ENCODE data around the gene LRRC56.

LRRC56 gene

DNA sequence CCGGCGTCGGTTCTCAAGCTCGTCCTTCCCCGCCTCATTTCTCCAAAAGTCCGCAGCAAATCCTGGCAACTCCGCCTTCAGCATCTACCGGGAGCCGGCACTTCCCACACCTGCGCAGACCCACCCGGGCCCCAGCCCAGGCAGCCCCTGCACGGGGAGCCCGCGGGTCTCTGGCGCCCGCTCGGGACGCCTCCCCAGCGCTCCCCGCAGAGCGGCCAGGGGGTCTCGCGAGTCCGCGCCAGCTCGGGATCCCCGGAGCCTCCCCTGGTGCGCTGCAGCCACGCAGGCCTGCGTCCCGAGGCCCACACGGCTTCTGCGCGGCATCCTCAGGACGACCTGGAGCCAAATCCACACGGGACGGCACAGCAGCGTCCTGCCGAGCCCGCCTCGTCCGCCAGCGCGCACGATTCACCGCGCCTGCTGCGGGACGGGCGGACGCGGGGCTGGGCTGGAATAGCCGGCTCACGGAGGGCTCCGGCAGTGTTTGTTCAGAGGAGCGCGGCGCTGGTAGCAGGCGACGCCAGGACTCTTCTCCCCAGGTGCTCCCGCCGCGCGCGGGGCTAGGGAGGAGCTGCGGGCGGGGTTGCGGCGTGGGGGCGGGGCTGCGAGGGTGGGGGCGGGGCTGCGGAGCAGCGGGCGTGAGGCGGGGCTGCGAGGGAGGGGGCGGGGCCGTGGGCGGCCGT, 38.1 kb downstream of the LRRC56 start:
- no peak for DNase-seq (ENCODE audit: low spot score)

DNA sequence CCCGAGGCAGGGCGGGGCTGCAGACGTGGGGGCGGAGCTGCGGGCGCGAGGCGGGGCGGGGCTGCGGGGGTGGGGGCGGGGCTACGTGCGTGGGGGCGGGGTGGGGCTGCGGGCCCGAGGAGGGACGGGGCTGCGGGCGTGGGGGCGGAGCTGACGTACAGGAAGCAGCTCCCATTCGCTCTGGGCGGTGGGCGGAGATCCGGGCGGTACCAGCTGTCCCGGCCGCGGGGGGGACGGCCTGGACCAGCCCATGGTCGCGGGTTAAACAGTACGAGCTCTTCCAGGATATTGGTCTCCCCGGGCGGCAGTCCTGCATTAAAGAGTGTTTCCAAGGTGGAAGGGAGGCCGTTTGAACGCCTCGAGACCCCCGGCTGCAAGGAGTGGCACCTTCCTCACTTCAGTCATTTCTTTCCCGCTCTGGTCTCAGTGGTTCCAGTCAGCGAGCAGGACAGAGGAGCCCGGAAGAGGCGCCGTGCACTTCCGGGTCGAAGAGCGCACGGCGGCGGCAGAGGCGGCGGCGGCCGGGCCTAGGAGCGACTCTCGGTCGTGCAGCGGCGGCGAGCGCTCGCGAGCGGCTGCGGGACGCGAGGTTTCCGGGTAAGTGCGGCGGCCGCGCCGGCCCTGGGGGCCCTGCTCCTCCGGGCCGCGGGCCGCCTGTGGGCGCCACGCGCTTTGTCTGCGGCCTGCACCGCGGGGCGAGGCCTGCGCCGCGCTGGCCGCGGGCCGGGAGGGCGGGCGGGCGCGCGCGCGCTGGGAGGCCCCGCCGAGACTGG, 38.9 kb downstream of the LRRC56 start, which contains the start of gene PHRF1:
PHRF1 (plus strand) TSS at position 475 of the 773 bp plus-strand sequence. CDS start 5,043 bp downstream, outside the sequence.
- peak; percentile 84 for DNase-seq (ENCODE audit: low spot score)

DNA sequence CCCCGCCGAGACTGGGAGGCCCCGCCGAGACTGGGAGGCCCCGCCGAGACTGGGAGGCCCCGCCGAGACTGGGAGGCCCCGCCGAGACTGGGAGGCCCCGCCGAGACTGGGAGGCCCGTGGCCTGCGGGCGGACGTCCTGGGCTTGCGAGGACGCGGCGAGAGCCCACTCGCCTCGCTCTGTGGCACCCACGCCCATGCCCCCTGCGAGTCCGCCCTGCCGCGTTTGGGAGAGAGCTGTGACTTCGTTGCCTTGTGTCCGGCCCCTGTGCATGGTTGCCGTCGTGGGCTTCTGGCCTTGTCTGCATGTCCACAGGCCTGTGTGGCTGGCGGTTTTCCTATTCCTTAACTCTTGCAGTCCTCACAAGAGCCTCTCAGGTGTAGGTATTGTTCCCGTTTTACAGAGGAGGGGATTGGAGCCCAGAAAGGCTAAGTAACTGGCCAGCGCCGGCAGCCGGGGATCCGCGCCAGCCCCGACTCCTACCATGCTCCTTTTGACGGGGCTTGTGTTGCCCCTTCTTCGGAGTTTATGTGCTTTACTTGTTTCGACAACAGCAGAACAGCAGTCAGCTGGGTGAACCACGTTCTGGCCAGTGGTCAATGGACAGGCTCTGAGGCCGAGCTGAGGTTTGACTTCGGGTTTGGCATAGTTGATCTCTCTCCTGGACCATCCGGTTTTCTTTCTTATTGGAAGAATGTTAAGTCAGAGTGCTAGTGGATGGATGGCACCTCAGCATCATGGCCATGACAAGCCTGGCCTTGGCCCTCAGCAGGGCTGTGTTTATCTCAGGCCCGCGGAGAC, 39.7 kb downstream of the LRRC56 start:
- no peak for DNase-seq (ENCODE audit: low spot score)

DNA sequence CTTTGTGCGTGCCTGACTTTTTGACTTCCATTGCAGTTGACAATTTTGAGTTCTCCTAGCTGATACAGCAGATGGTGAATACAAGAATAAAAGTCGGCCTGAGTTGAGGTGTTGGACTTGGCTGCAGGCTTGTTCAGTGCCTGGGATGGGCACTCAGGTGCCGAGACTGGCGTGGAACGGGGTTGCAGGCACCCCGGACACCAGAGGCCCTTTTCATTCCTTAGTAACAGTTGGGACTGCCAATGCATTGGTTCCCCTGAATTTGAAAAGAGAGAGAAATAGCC, 40.2 kb downstream of the LRRC56 start:
- DNase-seq (ENCODE audit: low spot score) = no peak

DNA sequence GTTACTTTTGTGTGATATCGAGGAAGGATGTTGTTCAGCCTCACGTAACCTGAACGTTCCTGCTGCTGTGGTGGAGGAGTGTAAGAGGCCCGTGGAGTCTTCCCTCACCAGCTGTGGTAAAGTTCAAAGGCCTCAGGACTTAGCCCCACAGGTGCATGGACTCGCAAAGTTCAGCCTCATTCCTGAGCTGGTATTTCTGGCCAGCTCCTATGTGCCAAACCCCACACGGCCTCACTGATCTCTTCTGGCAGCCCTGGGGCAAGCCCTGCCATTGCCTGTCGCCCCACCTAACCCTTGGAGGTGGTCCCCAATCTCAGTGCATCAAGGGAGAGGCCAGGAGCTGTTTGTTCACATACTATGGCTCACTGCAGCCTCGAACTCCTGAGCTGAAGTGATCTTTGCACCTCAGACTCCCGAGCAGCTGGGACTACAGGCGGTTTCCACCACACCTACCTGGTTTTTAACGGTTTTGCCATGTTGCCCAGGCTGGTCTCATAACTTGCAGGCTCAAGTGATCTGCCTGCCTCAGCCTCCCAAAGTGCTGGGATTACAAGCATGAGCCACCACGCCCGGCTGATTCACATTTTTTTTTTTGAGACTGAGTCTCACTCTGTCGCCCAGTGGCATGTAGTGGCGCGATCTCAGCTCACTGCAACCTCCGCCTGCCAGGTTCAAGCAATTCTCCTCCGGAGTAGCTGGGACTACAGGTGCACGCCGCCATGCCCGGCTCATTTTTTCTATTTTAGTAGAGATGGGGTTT, 41.1 kb downstream of the LRRC56 start:
- no peak for DNase-seq (ENCODE audit: low spot score)

DNA sequence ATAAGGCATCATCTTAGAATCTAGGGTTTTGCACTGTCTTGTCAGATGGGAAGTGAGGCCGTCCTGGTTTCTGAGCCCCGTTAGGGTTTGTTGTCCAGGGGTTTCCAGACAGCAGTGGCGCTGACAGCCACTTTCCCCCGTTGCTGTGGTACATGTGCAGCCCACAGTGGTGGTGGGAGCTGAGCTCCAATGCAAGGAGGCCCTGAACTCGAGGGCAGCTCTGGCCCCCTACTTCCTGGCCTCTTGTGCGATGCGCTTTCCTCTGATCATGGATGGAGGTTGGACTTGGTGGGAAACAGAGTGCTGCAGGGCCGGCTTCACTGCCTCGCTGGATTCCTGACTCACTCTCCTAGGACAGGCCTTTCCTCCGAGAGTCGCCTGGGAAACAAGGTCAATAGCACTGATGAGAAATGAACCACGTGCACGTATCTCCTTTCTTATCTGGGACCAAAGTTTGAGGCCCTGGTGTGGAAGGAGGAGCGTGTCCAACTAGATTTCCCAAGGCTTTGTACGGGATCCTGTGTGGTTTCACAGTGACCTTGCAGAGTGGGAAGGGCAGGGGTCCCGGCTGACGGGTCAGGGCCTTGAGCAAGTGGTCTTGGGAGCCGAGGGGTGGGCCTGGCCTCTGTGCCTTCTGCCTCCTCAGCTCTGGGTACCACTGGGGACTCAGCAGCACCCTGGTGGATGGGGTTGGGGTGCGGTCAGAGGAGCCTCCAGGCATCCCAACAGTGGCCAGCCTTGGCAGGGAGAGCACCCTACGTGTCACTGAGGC, 42.7 kb downstream of the LRRC56 start:
- DNase-seq (ENCODE audit: low spot score) = no peak

DNA sequence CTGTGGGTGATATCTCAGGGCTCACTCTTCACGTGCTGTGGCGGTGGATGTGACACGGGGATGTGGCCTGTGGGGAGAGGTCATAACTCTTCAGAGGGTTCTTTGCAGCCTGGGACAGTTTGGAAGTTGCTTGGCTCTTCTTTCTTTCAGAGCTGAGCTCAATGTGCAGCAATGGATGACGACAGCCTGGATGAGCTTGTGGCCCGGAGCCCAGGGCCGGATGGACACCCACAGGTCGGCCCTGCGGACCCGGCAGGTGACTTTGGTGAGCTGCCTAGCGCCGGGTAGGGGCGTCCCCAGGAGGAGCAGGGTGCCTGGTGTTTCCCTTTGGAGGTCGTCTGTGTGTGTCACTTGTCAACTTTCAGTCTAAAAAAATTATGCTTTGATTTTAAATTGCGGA, 44.0 kb downstream of the LRRC56 start:
- DNase-seq (ENCODE audit: low spot score) = no peak

- DNase-seq (ENCODE audit: low spot score) = no peak
Measured at GRCh38 chr11:581752-582151, 44.4 kb downstream of the LRRC56 start.

DNA sequence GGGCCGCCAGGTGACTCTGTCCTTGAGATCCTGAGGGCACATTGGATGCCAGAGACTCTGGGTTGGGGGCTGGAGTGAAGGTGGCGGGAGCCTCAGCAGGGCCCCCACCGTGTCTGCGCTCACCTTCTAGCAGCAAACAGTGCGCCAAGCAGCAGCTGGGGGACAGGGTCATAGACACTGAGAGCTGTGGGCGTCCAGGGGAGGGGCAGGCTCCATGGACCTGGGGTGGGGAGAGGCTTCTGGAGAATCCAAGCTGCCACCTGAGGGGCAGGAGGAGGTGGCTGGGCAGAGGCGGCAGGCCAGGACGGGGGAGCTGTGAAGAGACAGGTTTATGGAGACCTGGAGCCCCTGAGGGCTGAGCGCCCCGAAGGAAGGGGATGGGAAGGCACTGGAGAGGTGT, 47.0 kb downstream of the LRRC56 start:
- no peak for DNase-seq (ENCODE audit: low spot score)

- DNase-seq (ENCODE audit: low spot score) = no peak
Measured at GRCh38 chr11:586376-587316, 49.3 kb downstream of the LRRC56 start.

GRCh38 chr11:587546-587945, 50.2 kb downstream of the LRRC56 start:
- no peak for DNase-seq (ENCODE audit: low spot score)

- peak; percentile 68 for DNase-seq (ENCODE audit: low spot score)
Measured at GRCh38 chr11:587978-588380, 50.7 kb downstream of the LRRC56 start.

DNA sequence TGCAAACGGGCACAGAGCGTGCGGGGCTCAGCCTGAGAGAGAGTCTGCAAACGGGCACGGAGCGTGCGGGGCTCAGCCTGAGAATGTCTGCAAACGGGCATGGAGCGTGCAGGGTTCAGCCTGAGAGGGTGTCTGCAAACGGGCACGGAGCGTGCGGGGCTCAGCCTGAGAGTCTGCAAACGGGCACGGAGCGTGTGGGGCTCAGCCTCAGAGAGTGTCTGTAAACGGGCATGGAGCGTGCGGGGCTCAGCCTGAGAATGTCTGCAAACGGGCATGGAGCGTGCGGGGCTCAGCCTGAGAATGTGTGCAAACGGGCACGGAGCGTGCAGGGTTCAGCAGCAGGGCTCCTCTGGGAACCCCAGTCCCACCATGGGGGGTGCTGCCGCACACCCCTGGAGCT, 52.5 kb downstream of the LRRC56 start:
- DNase-seq (ENCODE audit: low spot score) = no peak

GRCh38 chr11:590997-591396, 53.7 kb downstream of the LRRC56 start:
- DNase-seq (ENCODE audit: low spot score) = no peak

DNA sequence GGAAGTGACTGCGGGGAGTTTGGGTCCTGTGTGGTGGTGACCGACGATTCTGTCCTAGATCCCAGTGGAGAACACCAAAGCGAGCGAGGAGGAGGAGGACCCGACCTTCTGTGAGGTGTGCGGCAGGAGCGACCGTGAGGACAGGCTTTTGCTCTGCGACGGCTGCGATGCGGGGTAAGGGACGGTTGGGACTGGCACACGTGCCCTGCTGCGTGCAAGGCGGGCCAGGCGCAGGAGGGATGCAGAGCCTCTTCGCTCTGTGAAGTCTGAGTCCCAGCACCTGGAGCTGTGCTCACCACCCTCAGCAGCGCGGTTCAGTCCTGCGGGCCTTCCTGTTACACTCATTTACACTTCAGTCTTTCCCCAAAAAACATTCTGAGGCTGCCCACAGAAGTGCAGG, 55.2 kb downstream of the LRRC56 start:
- DNase-seq (ENCODE audit: low spot score) = no peak

DNA sequence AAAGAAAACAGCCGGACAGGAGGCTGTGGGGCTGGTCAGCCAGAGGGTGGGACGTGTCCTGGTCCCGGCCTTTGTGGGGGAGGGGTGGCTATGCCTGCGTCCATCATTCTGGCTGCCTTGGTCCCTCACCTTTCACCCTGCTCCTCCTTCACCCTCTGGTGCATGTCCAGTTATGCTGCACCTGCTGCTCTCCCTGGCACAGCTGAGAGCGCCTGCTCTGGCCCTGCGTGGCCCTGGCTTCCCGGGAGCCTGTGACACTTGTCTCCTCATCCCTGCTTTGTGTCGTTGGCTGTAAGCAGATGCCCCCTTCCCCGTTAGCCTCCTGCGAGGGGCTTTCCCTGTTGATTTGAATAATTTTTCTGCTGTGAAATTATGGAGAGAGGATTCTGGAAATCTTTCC, 55.6 kb downstream of the LRRC56 start:
- no peak for DNase-seq (ENCODE audit: low spot score)

DNA sequence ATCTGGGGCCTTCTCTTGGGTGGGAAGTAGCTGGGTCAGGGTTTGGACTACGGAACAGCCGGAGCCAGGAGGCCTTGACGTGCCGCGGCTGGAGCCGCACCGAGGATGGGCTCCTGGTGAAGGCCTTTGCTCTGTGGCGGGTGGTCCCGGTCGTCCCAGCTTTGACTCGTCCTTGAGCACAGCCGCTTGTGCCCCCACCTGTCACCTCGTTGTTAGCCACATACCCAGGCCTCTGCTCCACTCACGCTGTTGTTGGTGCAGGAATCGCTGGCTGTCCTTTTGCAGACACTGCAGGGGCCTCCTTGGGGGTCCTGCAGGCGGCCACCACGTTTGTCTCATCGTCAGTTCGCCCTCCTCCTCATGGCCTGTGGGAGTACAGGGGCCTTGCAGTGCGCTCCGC, 56.0 kb downstream of the LRRC56 start:
- no peak for DNase-seq (ENCODE audit: low spot score)

GRCh38 chr11:595400-595799, 58.1 kb downstream of the LRRC56 start:
- DNase-seq (ENCODE audit: low spot score) = no peak

- DNase-seq (ENCODE audit: low spot score) = no peak
Measured at GRCh38 chr11:596374-596773, 59.0 kb downstream of the LRRC56 start.

DNA sequence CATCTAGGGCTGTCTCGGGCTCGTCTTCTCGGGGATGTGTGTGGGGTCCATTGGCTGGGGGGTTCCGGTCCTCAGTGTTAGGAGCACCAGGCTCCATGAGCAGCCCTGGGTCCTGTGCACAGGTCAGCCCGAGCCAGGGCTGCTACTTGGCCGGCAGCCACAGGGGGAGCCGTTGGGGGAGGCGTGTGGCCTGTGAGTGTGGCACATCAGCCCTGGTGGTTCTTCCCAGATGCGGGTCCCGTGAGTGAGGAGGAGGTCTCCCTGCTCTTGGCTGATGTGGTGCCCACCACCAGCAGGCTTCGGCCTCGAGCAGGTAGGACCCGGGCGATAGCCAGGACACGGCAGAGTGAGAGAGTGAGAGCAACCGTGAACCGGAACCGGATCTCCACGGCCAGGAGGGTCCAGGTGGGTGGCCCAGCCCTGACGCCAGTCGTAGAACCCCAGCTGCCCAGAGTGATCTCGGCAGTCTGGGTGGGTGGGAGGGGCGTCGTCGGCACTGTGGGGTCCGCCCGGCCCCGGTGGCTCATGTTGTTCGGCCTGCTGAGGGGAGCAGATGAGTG, 59.9 kb downstream of the LRRC56 start:
- no peak for DNase-seq (ENCODE audit: low spot score)
